Hepatocyte (in vitro differentiated cells): ENCODE measurements around the gene SEPTIN5. TPM values are rescaled to one million over a fixed set of nuclear protein-coding genes. Genes with fewer than 3 reads are reported as not detected.

Source experiments
- DNase-seq: peaks from one replicate; pipeline ENCODE4 v3.0.0-alpha.2; 2016; ENCODE audit warnings: low spot score
- H2AFZ ChIP-seq: fragments of 200-600 bp; sonication (generic); 2 replicates; pipeline ENCODE4 v1.6.0; 2016; ENCODE audit warnings: antibody characterized with exemption, mild to moderate bottlenecking
- H3K27ac ChIP-seq: fragments of 200-600 bp; sonication (generic); 2 replicates; pipeline ENCODE4 v1.5.1; 2016; ENCODE audit warnings: mild to moderate bottlenecking
- H3K27me3 ChIP-seq: fragments of 200-600 bp; sonication (generic); 2 replicates; pipeline ENCODE4 v1.6.1; 2016
- H3K36me3 ChIP-seq: fragments of 200-600 bp; sonication (generic); replicated peaks from 2 replicates; pipeline ENCODE4 v1.5.1; 2016; ENCODE audit warnings: low read depth; ENCODE audit not compliant: insufficient read depth
- H3K4me1 ChIP-seq: fragments of 200-600 bp; sonication (generic); 2 replicates; pipeline ENCODE4 v1.5.1; 2016; ENCODE audit warnings: mild to moderate bottlenecking, moderate library complexity; ENCODE audit not compliant: insufficient read depth
- H3K4me2 ChIP-seq: fragments of 200-600 bp; sonication (generic); 2 replicates; pipeline ENCODE4 v1.6.0; 2016
- H3K4me3 ChIP-seq: fragments of 200-600 bp; sonication (generic); 2 replicates; pipeline ENCODE4 v1.5.1; 2016; ENCODE audit warnings: mild to moderate bottlenecking
- H3K79me2 ChIP-seq: fragments of 200-600 bp; sonication (generic); 2 replicates; pipeline ENCODE4 v1.6.0; 2017; ENCODE audit warnings: mild to moderate bottlenecking
- H3K9me2 ChIP-seq: fragments of 200-600 bp; sonication (generic); replicated peaks from 2 replicates; pipeline ENCODE4 v1.6.0; 2017; ENCODE audit warnings: mild to moderate bottlenecking; ENCODE audit not compliant: insufficient read depth
- H3K9me3 ChIP-seq: fragments of 200-600 bp; sonication (generic); 2 replicates; pipeline ENCODE4 v1.5.1; 2016; ENCODE audit warnings: low read depth, mild to moderate bottlenecking
- H4K20me1 ChIP-seq: fragments of 200-600 bp; sonication (generic); 2 replicates; pipeline ENCODE4 v1.6.0; 2016; ENCODE audit warnings: mild to moderate bottlenecking; ENCODE audit not compliant: insufficient read depth, poor library complexity, severe bottlenecking
- EZH2 ChIP-seq: fragments of 200-600 bp; sonication (generic); IDR thresholded peaks from 2 replicates; pipeline ENCODE4 v1.6.1; 2016; ENCODE audit warnings: antibody characterized with exemption, mild to moderate bottlenecking, borderline replicate concordance
- EZH2phosphoT487 ChIP-seq: fragments of 200-600 bp; sonication (generic); IDR thresholded peaks from one replicate; pipeline ENCODE4 v1.6.1; 2018; ENCODE audit warnings: antibody characterized with exemption, mild to moderate bottlenecking, low read depth, moderate library complexity; ENCODE audit not compliant: unreplicated experiment, severe bottlenecking
- whole genome bisulfite sequencing: methylation state at CpG from one replicate; pipeline ENCODE4 v1.1.6; 2016; ENCODE audit warnings: low lambda C conversion rate; ENCODE audit errors: missing lambda C conversion rate; 5-methylcytosine and 5-hydroxymethylcytosine counted together
- polyA plus RNA-seq: library from polyadenylated mRNA; unstranded; fragments of >200 nt; fragmentation: Nextera tagmentation; extraction: Ambion mirVana; gene quantifications from 2 replicates; pipeline ENCODE4 v1.2.1, GENCODE V29; 2016
- total RNA-seq: library from RNA; depleted of rRNA; stranded (reverse); fragments of >200 nt; gene quantifications from 2 replicates; pipeline ENCODE4 v1.2.3, GENCODE V29; 2014
- TF ChIP-seq, protein P1 (sequence below): fragments of 200-600 bp; sonication (generic); IDR thresholded peaks from 2 replicates; pipeline ENCODE4 v1.5.1; 2016; ENCODE audit warnings: antibody characterized with exemption, mild to moderate bottlenecking; ENCODE audit not compliant: poor library complexity

Gene SEPTIN5
- total and polyA plus RNA-seq, 2 experiments from 2014 or later: 9.4 to 10.0 TPM

DNA sequence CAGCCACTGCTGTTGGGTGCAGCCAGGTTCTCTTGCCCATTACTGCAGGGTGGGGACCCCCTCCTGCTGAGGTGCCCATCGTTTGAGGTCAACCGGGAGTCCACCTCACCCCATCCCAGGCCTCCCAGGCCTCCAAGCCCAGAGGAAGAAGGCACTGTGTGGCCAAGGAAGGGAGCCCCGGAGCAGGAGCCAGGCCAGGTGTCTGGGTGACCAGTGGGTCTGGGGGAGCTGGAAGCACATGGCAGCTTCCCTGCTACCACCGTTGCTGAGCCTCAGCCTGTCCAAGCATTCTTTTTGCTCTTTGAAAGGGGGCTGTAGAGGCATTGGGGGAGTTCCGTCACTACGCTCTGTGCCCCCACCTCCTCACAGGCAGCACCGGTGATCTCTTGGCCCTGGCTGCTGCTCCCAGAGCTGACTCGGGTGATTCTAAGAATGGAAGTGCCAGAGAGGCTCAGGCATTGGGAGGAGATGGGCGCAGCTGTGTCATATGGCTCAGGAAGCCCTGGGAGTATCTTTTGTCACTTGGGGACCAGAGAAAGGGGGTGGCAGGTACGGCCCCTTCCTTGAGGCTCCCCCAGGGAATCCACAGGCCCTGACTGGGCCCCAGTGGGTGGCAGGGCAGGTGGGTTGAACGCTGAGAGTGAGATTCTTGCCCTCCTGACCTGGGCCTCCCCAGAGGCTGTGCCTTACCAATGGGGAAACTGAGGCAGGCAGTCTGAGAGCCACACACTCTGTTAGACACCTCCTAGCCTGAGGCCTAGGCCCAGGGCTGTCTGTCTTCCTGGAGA is 1.9 kb downstream of the SEPTIN5 start:
- WGBS: 89% methylated on average over 11 of the region's 11 CpGs
- Histone ChIP-seq H3K4me2 (no peak overlapping the region), H2AFZ (no peak overlapping the region), H3K36me3 (no peaks in the 10 kb centered on the region), H3K4me3 (no peak overlapping the region), H3K79me2 (no peaks in the 10 kb centered on the region), H3K27ac (no peak overlapping the region), H4K20me1 (no peaks in the 10 kb centered on the region), H3K9me3 (no peaks in the 10 kb centered on the region), H3K27me3 (peaks cover 57% of the 10 kb centered on the region), H3K4me1 (peaks cover 13% of the 10 kb centered on the region), H3K9me2 (no peaks in the 10 kb centered on the region)
- TF ChIP-seq EZH2: no peak
- TF ChIP-seq, protein P1, sequence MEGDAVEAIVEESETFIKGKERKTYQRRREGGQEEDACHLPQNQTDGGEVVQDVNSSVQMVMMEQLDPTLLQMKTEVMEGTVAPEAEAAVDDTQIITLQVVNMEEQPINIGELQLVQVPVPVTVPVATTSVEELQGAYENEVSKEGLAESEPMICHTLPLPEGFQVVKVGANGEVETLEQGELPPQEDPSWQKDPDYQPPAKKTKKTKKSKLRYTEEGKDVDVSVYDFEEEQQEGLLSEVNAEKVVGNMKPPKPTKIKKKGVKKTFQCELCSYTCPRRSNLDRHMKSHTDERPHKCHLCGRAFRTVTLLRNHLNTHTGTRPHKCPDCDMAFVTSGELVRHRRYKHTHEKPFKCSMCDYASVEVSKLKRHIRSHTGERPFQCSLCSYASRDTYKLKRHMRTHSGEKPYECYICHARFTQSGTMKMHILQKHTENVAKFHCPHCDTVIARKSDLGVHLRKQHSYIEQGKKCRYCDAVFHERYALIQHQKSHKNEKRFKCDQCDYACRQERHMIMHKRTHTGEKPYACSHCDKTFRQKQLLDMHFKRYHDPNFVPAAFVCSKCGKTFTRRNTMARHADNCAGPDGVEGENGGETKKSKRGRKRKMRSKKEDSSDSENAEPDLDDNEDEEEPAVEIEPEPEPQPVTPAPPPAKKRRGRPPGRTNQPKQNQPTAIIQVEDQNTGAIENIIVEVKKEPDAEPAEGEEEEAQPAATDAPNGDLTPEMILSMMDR: no peak
- TF ChIP-seq EZH2phosphoT487: no peak
- DNase-seq: no peak

DNA sequence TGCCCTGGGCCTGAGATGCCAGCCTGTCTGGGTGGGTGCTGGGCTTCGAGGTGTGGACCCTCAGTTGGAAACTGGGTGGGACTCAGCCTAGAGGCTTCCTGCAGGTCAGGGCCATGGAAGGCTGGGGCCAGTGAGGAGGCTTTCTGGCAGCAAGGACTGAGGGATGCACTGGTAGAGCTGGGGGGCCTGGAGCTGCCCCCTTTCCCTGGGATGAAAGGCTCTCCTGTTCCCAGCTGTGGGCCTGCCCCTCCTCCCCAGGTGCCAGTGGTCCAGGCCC is 2.5 kb downstream of the SEPTIN5 start:
- no peaks in the 10 kb centered on the region for H3K9me2 ChIP-seq
- no peak overlapping the region for H3K27ac ChIP-seq
- H3K4me3 ChIP-seq: no peak overlapping the region
- H4K20me1 ChIP-seq: no peaks in the 10 kb centered on the region
- peaks cover 63% of the 10 kb centered on the region for H3K27me3 ChIP-seq
- no peaks in the 10 kb centered on the region for H3K36me3 ChIP-seq
- H3K79me2 ChIP-seq: no peaks in the 10 kb centered on the region
- peaks cover 13% of the 10 kb centered on the region for H3K4me1 ChIP-seq
- 87% methylated on average over 1 of the region's 1 CpG for WGBS
- no peak overlapping the region for H3K4me2 ChIP-seq
- no peak overlapping the region for H2AFZ ChIP-seq
- TF ChIP-seq, protein P1: no peak
- TF ChIP-seq EZH2 (no peak), EZH2phosphoT487 (no peak)
- no peak for DNase-seq
- no peaks in the 10 kb centered on the region for H3K9me3 ChIP-seq

DNA sequence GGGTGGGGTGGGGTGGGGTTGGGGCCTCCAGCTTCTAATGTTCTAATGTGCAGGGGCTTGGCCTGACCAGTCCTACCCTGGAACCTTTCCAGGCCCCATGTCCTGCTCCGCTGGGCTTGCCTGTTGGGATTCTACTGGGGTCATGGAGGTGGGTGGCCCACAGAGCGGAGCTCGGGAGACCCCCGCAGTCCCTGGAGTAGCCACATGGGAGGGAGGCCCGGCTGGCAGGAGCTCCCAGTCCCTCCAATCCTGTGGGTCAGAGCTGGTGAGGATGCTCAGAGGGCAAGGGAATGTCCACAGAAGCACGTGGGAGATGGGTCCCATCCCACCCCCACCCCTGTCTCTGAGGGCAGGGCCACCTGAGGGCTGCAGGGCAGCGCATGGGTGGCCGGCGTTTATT is 2.9 kb downstream of the SEPTIN5 start:
- no peak for TF ChIP-seq EZH2
- TF ChIP-seq EZH2phosphoT487: no peak
- TF ChIP-seq, protein P1: no peak
- Histone ChIP-seq H3K9me2 (no peaks in the 10 kb centered on the region), H3K4me3 (no peak overlapping the region), H3K4me1 (peaks cover 13% of the 10 kb centered on the region), H2AFZ (no peak overlapping the region), H3K27ac (no peak overlapping the region), H3K36me3 (no peaks in the 10 kb centered on the region), H4K20me1 (no peaks in the 10 kb centered on the region), H3K9me3 (no peaks in the 10 kb centered on the region), H3K27me3 (peaks cover 67% of the 10 kb centered on the region), H3K79me2 (no peaks in the 10 kb centered on the region), H3K4me2 (no peak overlapping the region)
- WGBS: 87% methylated on average over 9 of the region's 9 CpGs
- no peak for DNase-seq
